Neural progenitor cell (in vitro differentiated cells): ENCODE results near the gene EEF2K.

Experiments used
- CTCF ChIP-seq: fragments of 200-600 bp; sonication (generic); IDR thresholded peaks from 2 replicates; pipeline ENCODE4 v1.5.1; 2017; ENCODE audit warnings: antibody characterized with exemption, mild to moderate bottlenecking
- EZH2 ChIP-seq: fragments of 200-600 bp; sonication (generic); IDR thresholded peaks from 2 replicates; pipeline ENCODE4 v1.6.1; 2017; ENCODE audit warnings: antibody characterized with exemption, mild to moderate bottlenecking, moderate library complexity

- TF ChIP-seq CTCF, result peak; percentile 56
- no peak for TF ChIP-seq EZH2
These were observed 112.7 kb downstream of the EEF2K start for GRCh38 chr16:22318690-22319358.
